ENCODE results near the gene KANSL1L. TPM values are rescaled to one million over a fixed set of nuclear protein-coding genes. Genes with fewer than 3 reads are reported as not detected.

The KANSL1L gene
- total RNA-seq, 1 experiment from 2014 or later, result 7.4 TPM

DNA sequence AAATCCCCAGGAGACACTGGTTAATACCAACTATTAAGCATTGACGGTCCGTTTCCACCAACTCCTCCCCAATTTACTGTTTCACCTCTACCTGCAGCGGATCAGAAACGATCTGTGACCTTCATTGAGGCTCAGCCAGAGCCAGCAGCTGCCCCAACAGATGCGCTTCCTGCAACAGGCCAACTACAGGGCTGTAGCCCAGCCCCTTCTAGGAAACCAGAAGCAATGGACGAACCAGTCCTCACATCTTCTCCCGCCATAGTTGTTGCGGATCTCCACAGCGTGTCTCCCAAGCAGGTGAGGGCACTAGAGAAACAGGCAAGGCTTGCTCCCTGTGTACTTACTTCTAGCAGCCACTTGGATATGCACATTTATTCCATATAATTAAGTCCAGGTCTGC is 177.2 kb downstream of the KANSL1L start:
- Mint-ChIP-seq H3K4me1 (ENCODE audit: insufficient read depth, unreplicated experiment) (no peaks in the 10 kb centered on the region), H3K27ac (ENCODE audit: low read depth, unreplicated experiment) (no peak overlapping the region), H3K27me3 (ENCODE audit: insufficient read depth, unreplicated experiment) (peaks cover 12% of the 10 kb centered on the region), H3K36me3 (ENCODE audit: insufficient read depth, unreplicated experiment) (no peaks in the 10 kb centered on the region), H3K4me3 (ENCODE audit: unreplicated experiment) (no peak overlapping the region), H3K9me3 (ENCODE audit: unreplicated experiment) (no peaks in the 10 kb centered on the region)
- ChIA-PET CTCF (no interaction called here), POLR2A (interaction anchor here (1.6 kb wide), 1 partner anchor 8 kb away, joined by 7 read pairs; the partner anchor contains the start of gene RPE)
- BruUV-seq (replicated peaks), result no TSS peak
- intact Hi-C loops (cut with micrococcal nuclease), result no loop called here
- no peak for DNase-seq (ENCODE audit: unreplicated experiment)
- TF ChIP-seq, protein P1, sequence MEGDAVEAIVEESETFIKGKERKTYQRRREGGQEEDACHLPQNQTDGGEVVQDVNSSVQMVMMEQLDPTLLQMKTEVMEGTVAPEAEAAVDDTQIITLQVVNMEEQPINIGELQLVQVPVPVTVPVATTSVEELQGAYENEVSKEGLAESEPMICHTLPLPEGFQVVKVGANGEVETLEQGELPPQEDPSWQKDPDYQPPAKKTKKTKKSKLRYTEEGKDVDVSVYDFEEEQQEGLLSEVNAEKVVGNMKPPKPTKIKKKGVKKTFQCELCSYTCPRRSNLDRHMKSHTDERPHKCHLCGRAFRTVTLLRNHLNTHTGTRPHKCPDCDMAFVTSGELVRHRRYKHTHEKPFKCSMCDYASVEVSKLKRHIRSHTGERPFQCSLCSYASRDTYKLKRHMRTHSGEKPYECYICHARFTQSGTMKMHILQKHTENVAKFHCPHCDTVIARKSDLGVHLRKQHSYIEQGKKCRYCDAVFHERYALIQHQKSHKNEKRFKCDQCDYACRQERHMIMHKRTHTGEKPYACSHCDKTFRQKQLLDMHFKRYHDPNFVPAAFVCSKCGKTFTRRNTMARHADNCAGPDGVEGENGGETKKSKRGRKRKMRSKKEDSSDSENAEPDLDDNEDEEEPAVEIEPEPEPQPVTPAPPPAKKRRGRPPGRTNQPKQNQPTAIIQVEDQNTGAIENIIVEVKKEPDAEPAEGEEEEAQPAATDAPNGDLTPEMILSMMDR (IDR thresholded peaks at IDR 0.05; ENCODE audit: unreplicated experiment), result no peak

DNA sequence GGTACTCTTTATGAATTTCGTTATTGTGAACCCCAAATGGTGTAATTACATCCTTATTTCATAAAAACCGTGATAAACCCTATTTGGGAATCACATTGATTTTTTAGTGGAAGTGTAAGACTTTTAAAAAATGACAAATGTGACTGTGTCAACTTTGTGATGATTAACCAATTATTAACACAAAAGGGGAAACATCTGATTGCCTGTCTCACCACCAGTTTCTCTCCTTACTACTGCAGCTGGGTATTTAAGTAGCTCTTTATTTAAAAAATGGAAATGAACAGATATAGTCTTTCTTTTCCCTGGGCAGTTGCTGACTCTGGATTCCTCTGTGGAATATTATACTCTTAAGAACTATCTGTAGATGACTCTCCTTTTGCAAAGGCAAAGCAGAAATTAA is 180.4 kb downstream of the KANSL1L start:
- H3K9me3 Mint-ChIP-seq (ENCODE audit: unreplicated experiment), result no peaks in the 10 kb centered on the region
- no peak overlapping the region for H3K4me3 Mint-ChIP-seq (ENCODE audit: unreplicated experiment)
- POLR2A ChIA-PET, result interaction anchor here (0.6 kb wide), 1 partner anchor 1899 kb away, joined by 3 read pairs; no protein-coding TSS in a partner anchor
- peaks cover 12% of the 10 kb centered on the region for H3K27me3 Mint-ChIP-seq (ENCODE audit: insufficient read depth, unreplicated experiment)
- no peak for DNase-seq (ENCODE audit: unreplicated experiment)
- no peaks in the 10 kb centered on the region for H3K36me3 Mint-ChIP-seq (ENCODE audit: insufficient read depth, unreplicated experiment)
- H3K27ac Mint-ChIP-seq (ENCODE audit: low read depth, unreplicated experiment), result no peak overlapping the region
- no peaks in the 10 kb centered on the region for H3K4me1 Mint-ChIP-seq (ENCODE audit: insufficient read depth, unreplicated experiment)
- TF ChIP-seq, protein P1 (IDR thresholded peaks at IDR 0.05; ENCODE audit: unreplicated experiment), result no peak
- no TSS peak for BruUV-seq (replicated peaks)
- intact Hi-C loops (cut with micrococcal nuclease), result no loop called here
- CTCF ChIA-PET, result interaction anchor here (1.1 to 1.2 kb wide), 2 partner anchors 30 to 205 kb away, joined by 3 read pairs; no protein-coding TSS in a partner anchor

DNA sequence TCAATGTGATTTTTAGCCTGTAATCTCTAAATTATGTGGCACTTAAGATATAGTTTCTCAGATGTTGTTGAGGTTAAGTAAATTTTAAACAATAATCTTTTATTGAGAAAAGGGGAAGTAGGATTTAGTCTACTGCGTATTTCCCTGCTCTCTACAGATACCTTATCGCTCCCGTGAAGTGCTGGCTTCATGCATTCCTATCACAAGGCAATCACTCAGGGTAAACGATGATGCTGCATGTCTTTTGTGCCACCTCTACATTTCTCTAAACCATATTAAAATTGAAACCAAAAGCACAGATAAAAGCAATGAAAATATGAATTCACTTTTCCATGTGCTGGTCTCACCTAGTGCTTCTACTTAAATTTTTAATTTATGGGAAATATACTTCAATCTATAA is 183.2 kb downstream of the KANSL1L start:
- POLR2A ChIA-PET, result interaction anchor here (0.9 to 1.6 kb wide), 2 partner anchors 14 to 184 kb away, joined by 3 to 5 read pairs; no protein-coding TSS in a partner anchor
- intact Hi-C loops (cut with micrococcal nuclease), result no loop called here
- H3K4me1 Mint-ChIP-seq (ENCODE audit: insufficient read depth, unreplicated experiment), result no peaks in the 10 kb centered on the region
- no peaks in the 10 kb centered on the region for H3K9me3 Mint-ChIP-seq (ENCODE audit: unreplicated experiment)
- H3K27ac Mint-ChIP-seq (ENCODE audit: low read depth, unreplicated experiment), result no peak overlapping the region
- TF ChIP-seq, protein P1 (IDR thresholded peaks at IDR 0.05; ENCODE audit: unreplicated experiment), result no peak
- H3K27me3 Mint-ChIP-seq (ENCODE audit: insufficient read depth, unreplicated experiment), result peaks cover 12% of the 10 kb centered on the region
- DNase-seq (ENCODE audit: unreplicated experiment), result no peak
- CTCF ChIA-PET, result interaction anchor here (0.8 to 1.2 kb wide), 2 partner anchors 187 to 220 kb away, joined by 3 to 4 read pairs; no protein-coding TSS in a partner anchor
- H3K36me3 Mint-ChIP-seq (ENCODE audit: insufficient read depth, unreplicated experiment), result no peaks in the 10 kb centered on the region
- H3K4me3 Mint-ChIP-seq (ENCODE audit: unreplicated experiment), result no peak overlapping the region
- BruUV-seq (replicated peaks), result no TSS peak

GRCh38 chr2:209986415-209986814 is 184.8 kb downstream of the KANSL1L start:
- BruUV-seq (replicated peaks), result no TSS peak
- Mint-ChIP-seq H3K4me3 (ENCODE audit: unreplicated experiment) (no peak overlapping the region), H3K27me3 (ENCODE audit: insufficient read depth, unreplicated experiment) (peaks cover 11% of the 10 kb centered on the region), H3K36me3 (ENCODE audit: insufficient read depth, unreplicated experiment) (no peaks in the 10 kb centered on the region), H3K4me1 (ENCODE audit: insufficient read depth, unreplicated experiment) (no peaks in the 10 kb centered on the region), H3K27ac (ENCODE audit: low read depth, unreplicated experiment) (no peak overlapping the region), H3K9me3 (ENCODE audit: unreplicated experiment) (no peaks in the 10 kb centered on the region)
- TF ChIP-seq, protein P1 (IDR thresholded peaks at IDR 0.05; ENCODE audit: unreplicated experiment), result no peak
- no peak for DNase-seq (ENCODE audit: unreplicated experiment)
- CTCF ChIA-PET, result interaction anchor here (1.2 to 2.9 kb wide), 4 partner anchors 10 to 213 kb away, joined by 3 to 10 read pairs (median 4); no protein-coding TSS in a partner anchor
- intact Hi-C loops (cut with micrococcal nuclease), result no loop called here
- POLR2A ChIA-PET, result no interaction called here
